Skin epidermis (tissue), 12 donors: ENCODE results near the gene P4HA3.

Experiments
- H3K27ac ChIP-seq, 21 experiments: fragments of 200-600 bp; sonication (generic) in 11 of 21; one replicate each; pipeline ENCODE4 v1.5.0; 2020; ENCODE audit warnings: mild to moderate bottlenecking in 3 of 21, inconsistent platforms in 2 of 21, moderate library complexity in 2 of 21
- H3K4me3 ChIP-seq, 7 experiments: fragments of 200-600 bp; sonication (generic) in 2 of 7; one replicate each; pipeline ENCODE4 v1.5.0; 2020; ENCODE audit warnings: inconsistent platforms in 2 of 7, mild to moderate bottlenecking in 2 of 7, moderate library complexity in 1 of 7

The P4HA3 gene

GRCh38 chr11:74221816-74222215 lies 89.6 kb downstream of the P4HA3 start:
- no peak overlapping the region for H3K27ac ChIP-seq
- H3K4me3 ChIP-seq = no peak overlapping the region

- H3K4me3 ChIP-seq = no peak overlapping the region
- H3K27ac ChIP-seq = no peak overlapping the region
These were observed 91.1 kb downstream of the P4HA3 start for GRCh38 chr11:74220376-74220775.
